GM23248 (cell line): ENCODE results near the gene ARHGEF7. TPM values are rescaled to one million over a fixed set of nuclear protein-coding genes. Genes with fewer than 3 reads are reported as not detected.

ENCODE experiments used
- DNase-seq: peaks from one replicate; pipeline ENCODE4 v3.0.0-alpha.2; 2015
- H2AFZ ChIP-seq: fragments of 200-600 bp; sonication (generic); 2 replicates; pipeline ENCODE4 v1.6.1; 2016; ENCODE audit warnings: antibody characterized with exemption
- H3F3A ChIP-seq: fragments of 200-600 bp; sonication (generic); 2 replicates; pipeline ENCODE4 v1.6.1; 2016; ENCODE audit warnings: mild to moderate bottlenecking, antibody characterized with exemption, mixed run types; ENCODE audit not compliant: insufficient read depth
- H3K27ac ChIP-seq: fragments of 200-600 bp; sonication (generic); 2 replicates; pipeline ENCODE4 v1.5.1; 2016; ENCODE audit warnings: mild to moderate bottlenecking
- H3K27me3 ChIP-seq: fragments of 200-600 bp; sonication (generic); replicated peaks from 2 replicates; pipeline ENCODE4 v1.6.1; 2016; ENCODE audit warnings: mild to moderate bottlenecking; ENCODE audit not compliant: insufficient read depth
- H3K36me3 ChIP-seq: fragments of 200-600 bp; sonication (generic); 2 replicates; pipeline ENCODE4 v1.6.1; 2016; ENCODE audit warnings: low read depth, mild to moderate bottlenecking
- H3K4me1 ChIP-seq: fragments of 200-600 bp; sonication (generic); 2 replicates; pipeline ENCODE4 v1.6.1; 2016; ENCODE audit warnings: mild to moderate bottlenecking; ENCODE audit not compliant: insufficient read depth
- H3K4me2 ChIP-seq: fragments of 200-600 bp; sonication (generic); one replicate; pipeline ENCODE4 v1.6.1; 2016; ENCODE audit warnings: mild to moderate bottlenecking; ENCODE audit not compliant: unreplicated experiment
- H3K4me3 ChIP-seq: fragments of 200-600 bp; sonication (generic); 2 replicates; pipeline ENCODE4 v1.5.1; 2016; ENCODE audit warnings: mild to moderate bottlenecking
- H3K79me2 ChIP-seq: fragments of 200-600 bp; sonication (generic); 2 replicates; pipeline ENCODE4 v1.6.1; 2016; ENCODE audit warnings: mild to moderate bottlenecking; ENCODE audit not compliant: insufficient read depth
- H3K9ac ChIP-seq: fragments of 200-600 bp; sonication (generic); 2 replicates; pipeline ENCODE4 v1.6.1; 2016; ENCODE audit warnings: mild to moderate bottlenecking
- H3K9me2 ChIP-seq: fragments of 200-600 bp; sonication (generic); 2 replicates; pipeline ENCODE4 v1.6.1; 2016; ENCODE audit warnings: mixed run types, mild to moderate bottlenecking, moderate library complexity; ENCODE audit not compliant: insufficient read depth
- H3K9me3 ChIP-seq: fragments of 200-600 bp; sonication (generic); one replicate; pipeline ENCODE4 v1.6.1; 2017; ENCODE audit warnings: low read depth
- H4K20me1 ChIP-seq: fragments of 200-600 bp; sonication (generic); 2 replicates; pipeline ENCODE4 v1.6.0; 2016; ENCODE audit not compliant: insufficient read depth
- EZH2 ChIP-seq: fragments of 200-600 bp; sonication (generic); IDR thresholded peaks from 2 replicates; pipeline ENCODE4 v1.6.1; 2018; ENCODE audit warnings: antibody characterized with exemption, mild to moderate bottlenecking; ENCODE audit not compliant: insufficient read depth, poor library complexity, severe bottlenecking
- EZH2phosphoT487 ChIP-seq: fragments of 200-600 bp; sonication (generic); IDR thresholded peaks from 2 replicates; pipeline ENCODE4 v1.6.1; 2018; ENCODE audit warnings: antibody characterized with exemption, moderate library complexity, mild to moderate bottlenecking, low read depth; ENCODE audit not compliant: insufficient read depth
- WGBS, 2 experiments: methylation state at CpG; one replicate each; pipeline ENCODE4 v1.1.6; 2015 to 2017; ENCODE audit warnings: low lambda C conversion rate in 2 of 2, low coverage in 1 of 2; ENCODE audit errors: missing lambda C conversion rate in 2 of 2; 5-methylcytosine and 5-hydroxymethylcytosine counted together
- in situ Hi-C: fragments of 300-500 bp; cut with MboI; formaldehyde crosslinking; loops from 2 replicates; pipeline ENCODE4 v1.15.0; 2020
- polyA plus RNA-seq: library from polyadenylated mRNA; unstranded; fragments of >200 nt; fragmentation: Nextera tagmentation; extraction: Ambion mirVana; gene quantifications from 2 replicates; pipeline ENCODE4 v1.2.1, GENCODE V29; 2016
- total RNA-seq: library from RNA; depleted of rRNA; stranded (reverse); fragments of >200 nt; shearing (Covaris generic); gene quantifications from 2 replicates; pipeline ENCODE4 v1.2.3, GENCODE V29; 2014

Gene ARHGEF7
- total and polyA plus RNA-seq, 2 experiments from 2014 or later = 19.0 to 23.0 TPM

GRCh38 chr13:111099290-111099689 lies 15.8 kb upstream of the ARHGEF7 start:
- H3K27me3 ChIP-seq = peaks cover 49% of the 10 kb centered on the region
- WGBS, 2 experiments = 28 to 36% methylated on average over 1 of the region's 1 CpG
- TF ChIP-seq EZH2 (no peak), EZH2phosphoT487 (no peak)

GRCh38 chr13:111110054-111110453 lies 5.1 kb upstream of the ARHGEF7 start:
- H3K4me2 ChIP-seq = no peak overlapping the region
- no peak overlapping the region for H3K27ac ChIP-seq
- no peak overlapping the region for H3K4me3 ChIP-seq
- WGBS, 2 experiments = 30 to 32% methylated on average over 2 of the region's 2 CpGs
- in situ Hi-C loops = no loop called here
- no peaks in the 10 kb centered on the region for H3K79me2 ChIP-seq
- DNase-seq = no peak
- no peaks in the 10 kb centered on the region for H3K4me1 ChIP-seq
- no peak overlapping the region for H3K9ac ChIP-seq
- 0 out of 2 replicates have a peak, but pooled peaks cover 8% of the 10 kb centered on the region for H3F3A ChIP-seq
- H3K9me2 ChIP-seq = no peaks in the 10 kb centered on the region
- peaks cover 49% of the 10 kb centered on the region for H3K27me3 ChIP-seq
- no peaks in the 10 kb centered on the region for H4K20me1 ChIP-seq
- no peaks in the 10 kb centered on the region for H3K36me3 ChIP-seq
- H2AFZ ChIP-seq = no peak overlapping the region
- TF ChIP-seq EZH2phosphoT487 (no peak), EZH2 (no peak)
- no peaks in the 10 kb centered on the region for H3K9me3 ChIP-seq

More at GRCh38 chr13:111099290-111099689, 15.8 kb upstream of the ARHGEF7 start:
- no peaks in the 10 kb centered on the region for H3K36me3 ChIP-seq
- H3K4me2 ChIP-seq = no peak overlapping the region
- no peaks in the 10 kb centered on the region for H3K4me1 ChIP-seq
- H2AFZ ChIP-seq = no peak overlapping the region
- no peaks in the 10 kb centered on the region for H3F3A ChIP-seq
- H3K9me3 ChIP-seq = no peaks in the 10 kb centered on the region
- H4K20me1 ChIP-seq = no peaks in the 10 kb centered on the region
- in situ Hi-C loops = no loop called here
- no peak overlapping the region for H3K4me3 ChIP-seq
- no peak overlapping the region for H3K9ac ChIP-seq
- no peak for DNase-seq
- no peak overlapping the region for H3K27ac ChIP-seq
- H3K9me2 ChIP-seq = no peaks in the 10 kb centered on the region
- no peaks in the 10 kb centered on the region for H3K79me2 ChIP-seq

GRCh38 chr13:111111376-111111937 lies 3.7 kb upstream of the ARHGEF7 start:
- 0 out of 2 replicates have a peak, but pooled peaks cover 8% of the 10 kb centered on the region for H3F3A ChIP-seq
- 65 to 69% methylated on average over 7 of the region's 7 CpGs for WGBS, 2 experiments
- H3K27ac ChIP-seq = no peak overlapping the region
- no peaks in the 10 kb centered on the region for H3K9me3 ChIP-seq
- H3K4me2 ChIP-seq = no peak overlapping the region
- TF ChIP-seq EZH2 (no peak), EZH2phosphoT487 (no peak)
- H3K79me2 ChIP-seq = no peaks in the 10 kb centered on the region
- no peaks in the 10 kb centered on the region for H3K9me2 ChIP-seq
- H2AFZ ChIP-seq = no peak overlapping the region
- no peaks in the 10 kb centered on the region for H4K20me1 ChIP-seq
- H3K36me3 ChIP-seq = no peaks in the 10 kb centered on the region
- H3K9ac ChIP-seq = no peak overlapping the region
- in situ Hi-C loops = no loop called here
- H3K27me3 ChIP-seq = peaks cover 42% of the 10 kb centered on the region
- peaks cover under 1% of the 10 kb centered on the region; the same call in 1 of the 2 replicates for H3K4me1 ChIP-seq
- H3K4me3 ChIP-seq = no peak overlapping the region
- no peak for DNase-seq

- no peak overlapping the region for H3K4me3 ChIP-seq
- peaks cover 42% of the 10 kb centered on the region for H3K27me3 ChIP-seq
- H3K4me1 ChIP-seq = peaks cover 8% of the 10 kb centered on the region
- H3K36me3 ChIP-seq = no peaks in the 10 kb centered on the region
- H2AFZ ChIP-seq = no peak overlapping the region
- no peak overlapping the region for H3K27ac ChIP-seq
- no peaks in the 10 kb centered on the region for H3K79me2 ChIP-seq
- H4K20me1 ChIP-seq = no peaks in the 10 kb centered on the region
- peaks cover 15% of the 10 kb centered on the region for H3F3A ChIP-seq
- no peaks in the 10 kb centered on the region for H3K9me2 ChIP-seq
- TF ChIP-seq EZH2phosphoT487 = no peak
- no peak for TF ChIP-seq EZH2
- no peak overlapping the region for H3K9ac ChIP-seq
- 77 to 81% methylated on average over 9 of the region's 9 CpGs for WGBS, 2 experiments
- H3K4me2 ChIP-seq = no peak overlapping the region
- no peak for DNase-seq
- in situ Hi-C loops = no loop called here
- H3K9me3 ChIP-seq = no peaks in the 10 kb centered on the region
Measured at GRCh38 chr13:111112196-111112595, 2.9 kb upstream of the ARHGEF7 start.
